ENCODE measurements around the gene PSMB2.

DNA sequence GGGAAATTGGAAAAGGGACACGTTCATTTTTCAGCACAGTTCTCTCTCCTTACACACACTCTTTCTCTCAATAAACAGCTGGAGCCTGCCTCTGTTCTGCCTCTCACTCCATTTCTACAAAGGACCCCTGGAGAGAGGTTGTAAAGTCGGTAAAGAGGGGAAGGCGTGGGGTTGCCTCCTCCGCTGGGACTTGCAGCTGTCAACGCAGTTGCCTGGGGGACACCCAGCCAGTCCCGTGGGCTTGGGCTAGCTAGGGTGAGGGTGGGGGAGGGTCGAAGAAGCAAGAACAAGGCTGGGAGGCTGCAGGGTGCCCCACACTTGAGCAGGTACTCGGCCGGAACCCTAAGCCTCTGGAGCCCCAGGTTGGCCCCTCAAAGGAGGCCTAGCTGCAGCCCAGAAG, 49.8 kb upstream of the PSMB2 start:
- TF ChIP-seq BHLHE40 (IDR thresholded peaks at IDR 0.05; ENCODE audit: borderline replicate concordance) (no peak), FOXM1 (IDR thresholded peaks at IDR 0.05; ENCODE audit: borderline replicate concordance) (no peak), NFRKB (IDR thresholded peaks at IDR 0.05) (no peak)

Data from HEK293T (cell line).